Esophagus muscularis mucosa (tissue), 3 donors: ENCODE measurements around the gene HSPB6.

Source experiments
- POLR2AphosphoS5 ChIP-seq, 2 donors: sonication (generic); formaldehyde crosslinking; IDR thresholded peaks; one replicate each; pipeline ENCODE4 v1.6.1; 2017; ENCODE audit warnings: antibody characterized with exemption in 2 of 2
- TF ChIP-seq, protein P1 (sequence below), 3 experiments: fragments of 200-600 bp in 2 of 3; fragments of 450-650 bp in 1 of 3; sonication (generic) in 2 of 3; IDR thresholded peaks; one replicate each; pipeline ENCODE4 v1.5.1; 2017 to 2019; ENCODE audit warnings: antibody characterized with exemption in 3 of 3, mild to moderate bottlenecking in 2 of 3, moderate library complexity in 1 of 3

GRCh38 chr19:35779033-35779432 lies 22.2 kb upstream of the HSPB6 start:
- TF ChIP-seq, protein P1, sequence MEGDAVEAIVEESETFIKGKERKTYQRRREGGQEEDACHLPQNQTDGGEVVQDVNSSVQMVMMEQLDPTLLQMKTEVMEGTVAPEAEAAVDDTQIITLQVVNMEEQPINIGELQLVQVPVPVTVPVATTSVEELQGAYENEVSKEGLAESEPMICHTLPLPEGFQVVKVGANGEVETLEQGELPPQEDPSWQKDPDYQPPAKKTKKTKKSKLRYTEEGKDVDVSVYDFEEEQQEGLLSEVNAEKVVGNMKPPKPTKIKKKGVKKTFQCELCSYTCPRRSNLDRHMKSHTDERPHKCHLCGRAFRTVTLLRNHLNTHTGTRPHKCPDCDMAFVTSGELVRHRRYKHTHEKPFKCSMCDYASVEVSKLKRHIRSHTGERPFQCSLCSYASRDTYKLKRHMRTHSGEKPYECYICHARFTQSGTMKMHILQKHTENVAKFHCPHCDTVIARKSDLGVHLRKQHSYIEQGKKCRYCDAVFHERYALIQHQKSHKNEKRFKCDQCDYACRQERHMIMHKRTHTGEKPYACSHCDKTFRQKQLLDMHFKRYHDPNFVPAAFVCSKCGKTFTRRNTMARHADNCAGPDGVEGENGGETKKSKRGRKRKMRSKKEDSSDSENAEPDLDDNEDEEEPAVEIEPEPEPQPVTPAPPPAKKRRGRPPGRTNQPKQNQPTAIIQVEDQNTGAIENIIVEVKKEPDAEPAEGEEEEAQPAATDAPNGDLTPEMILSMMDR (IDR thresholded peaks at IDR 0.05): no peak
- no peak for TF ChIP-seq POLR2AphosphoS5 (IDR thresholded peaks at IDR 0.05)
